Trophoblast cell (in vitro differentiated cells and primary cell): ENCODE data around the gene STEAP1.
A peak's percentile ranks its signal among the peaks of the same experiment; 100 is the strongest.
"Not testable (repeated sequence)": the region's sequence is repeated elsewhere in the genome, so short reads cannot be mapped to it uniquely, and the experiment has no call there.

Experiments used
- DNase-seq, 2 donors: peaks; one replicate each; pipeline ENCODE4 v3.0.0-alpha.2; 2016
- H2AFZ ChIP-seq: 2 replicates; pipeline ENCODE4 v1.6.1; 2013; ENCODE audit warnings: low read length, moderate library complexity, mild to moderate bottlenecking; ENCODE audit not compliant: insufficient read depth, poor library complexity
- H2AK5ac ChIP-seq: 2 replicates; pipeline ENCODE4 v1.6.1; 2013; ENCODE audit warnings: mild to moderate bottlenecking, low read length
- H2BK120ac ChIP-seq: 2 replicates; pipeline ENCODE4 v1.6.1; 2013; ENCODE audit warnings: low read length, mild to moderate bottlenecking, moderate library complexity; ENCODE audit not compliant: insufficient read depth, poor library complexity
- H2BK12ac ChIP-seq: 2 replicates; pipeline ENCODE4 v1.6.1; 2013; ENCODE audit warnings: mild to moderate bottlenecking, low read length, moderate library complexity
- H2BK5ac ChIP-seq: 2 replicates; pipeline ENCODE4 v1.6.1; 2013; ENCODE audit warnings: low read length, low read depth, moderate library complexity, mild to moderate bottlenecking; ENCODE audit not compliant: poor library complexity
- H3K14ac ChIP-seq: 2 replicates; pipeline ENCODE4 v1.6.1; 2013; ENCODE audit warnings: mild to moderate bottlenecking, low read length
- H3K18ac ChIP-seq: 2 replicates; pipeline ENCODE4 v1.6.1; 2013; ENCODE audit warnings: mild to moderate bottlenecking, low read length
- H3K23ac ChIP-seq: 2 replicates; pipeline ENCODE4 v1.6.1; 2013; ENCODE audit warnings: low read length
- H3K27ac ChIP-seq: 2 replicates; pipeline ENCODE4 v1.5.1; 2013; ENCODE audit warnings: low read depth, mild to moderate bottlenecking, inconsistent platforms, low read length, moderate library complexity
- H3K27me3 ChIP-seq: 2 replicates; pipeline ENCODE4 v1.6.1; 2013; ENCODE audit warnings: inconsistent platforms, mild to moderate bottlenecking, low read length, moderate library complexity; ENCODE audit not compliant: insufficient read depth
- H3K36me3 ChIP-seq, 2 experiments: 1 replicate in 1 of 2; 2 replicates in 1 of 2; pipeline ENCODE4 v1.6.1; 2013; ENCODE audit warnings: low read length in 2 of 2, mild to moderate bottlenecking in 2 of 2, moderate library complexity in 1 of 2; ENCODE audit not compliant: insufficient read depth in 2 of 2, control insufficient read depth in 1 of 2
- H3K4ac ChIP-seq: 2 replicates; pipeline ENCODE4 v1.6.1; 2013; ENCODE audit warnings: low read depth, mild to moderate bottlenecking, low read length, moderate library complexity
- H3K4me1 ChIP-seq, 2 experiments: 1 replicate in 1 of 2; 2 replicates in 1 of 2; pipeline ENCODE4 v1.6.1; 2013; ENCODE audit warnings: low read length in 2 of 2, mild to moderate bottlenecking in 2 of 2, moderate library complexity in 1 of 2; ENCODE audit not compliant: insufficient read depth in 2 of 2, control insufficient read depth in 1 of 2
- H3K4me2 ChIP-seq: 2 replicates; pipeline ENCODE4 v1.6.1; 2013; ENCODE audit warnings: inconsistent platforms, mild to moderate bottlenecking, low read length, moderate library complexity
- H3K4me3 ChIP-seq: 2 replicates; pipeline ENCODE4 v1.5.1; 2013; ENCODE audit warnings: mild to moderate bottlenecking, low read depth, low read length, inconsistent platforms
- H3K79me1 ChIP-seq: one replicate; pipeline ENCODE4 v1.6.1; 2013; ENCODE audit warnings: low read length
- H3K79me2 ChIP-seq: 2 replicates; pipeline ENCODE4 v1.6.1; 2013; ENCODE audit warnings: low read length, mild to moderate bottlenecking; ENCODE audit not compliant: control insufficient read depth, insufficient read depth, poor library complexity
- H3K9ac ChIP-seq: 2 replicates; pipeline ENCODE4 v1.6.1; 2013; ENCODE audit warnings: mild to moderate bottlenecking, low read length
- H3K9me3 ChIP-seq: 2 replicates; pipeline ENCODE4 v1.6.1; 2013; ENCODE audit warnings: low read depth, mild to moderate bottlenecking, control low read depth, inconsistent platforms, low read length; ENCODE audit not compliant: insufficient read depth
- H4K12ac ChIP-seq: 2 replicates; pipeline ENCODE4 v1.6.1; 2013; ENCODE audit warnings: low read depth, mild to moderate bottlenecking, low read length, moderate library complexity
- H4K8ac ChIP-seq: 2 replicates; pipeline ENCODE4 v1.6.1; 2013; ENCODE audit warnings: low read depth, mild to moderate bottlenecking, low read length, moderate library complexity
- H4K91ac ChIP-seq: one replicate; pipeline ENCODE4 v1.6.1; 2013; ENCODE audit warnings: low read depth, mild to moderate bottlenecking, low read length, moderate library complexity
- WGBS: extraction: QIAGEN DNeasy Blood & Tissue Kit; methylation state at CpG from one replicate; pipeline ENCODE4 v1.1.7; 2013; ENCODE audit warnings: missing lambda C conversion rate; ENCODE audit not compliant: insufficient read length, insufficient coverage; ENCODE audit errors: extremely low coverage; 5-methylcytosine and 5-hydroxymethylcytosine counted together

Gene STEAP1

GRCh38 chr7:90151884-90152283 lies 2.4 kb upstream of the STEAP1 start:
- H4K91ac ChIP-seq, H3K14ac ChIP-seq, H2AFZ ChIP-seq, H2BK120ac ChIP-seq, H3K9me3 ChIP-seq, H3K18ac ChIP-seq, H4K12ac ChIP-seq, H4K8ac ChIP-seq, H3K4me3 ChIP-seq, H2AK5ac ChIP-seq, H3K4ac ChIP-seq, H3K27me3 ChIP-seq, H3K4me1 ChIP-seq, H3K27ac ChIP-seq, DNase-seq, H3K23ac ChIP-seq, H3K79me1 ChIP-seq, H3K79me2 ChIP-seq, H3K36me3 ChIP-seq, H2BK5ac ChIP-seq, H3K4me2 ChIP-seq, H2BK12ac ChIP-seq, H3K9ac ChIP-seq: not testable (repeated sequence)
- no CpG with 5 or more reads among the region's 3 CpGs for WGBS

GRCh38 chr7:90152642-90153253 lies 1.5 kb upstream of the STEAP1 start:
- not testable (repeated sequence) for H3K36me3 ChIP-seq, H2BK5ac ChIP-seq, H3K27ac ChIP-seq, H4K91ac ChIP-seq, H3K4me1 ChIP-seq, H2AFZ ChIP-seq, H2BK120ac ChIP-seq, H2BK12ac ChIP-seq, H3K27me3 ChIP-seq, H3K79me1 ChIP-seq, H4K12ac ChIP-seq, H3K9ac ChIP-seq, H3K18ac ChIP-seq, H3K23ac ChIP-seq, H4K8ac ChIP-seq, H3K79me2 ChIP-seq, H2AK5ac ChIP-seq, H3K9me3 ChIP-seq, H3K14ac ChIP-seq, H3K4ac ChIP-seq, H3K4me2 ChIP-seq, H3K4me3 ChIP-seq
- no CpG with 5 or more reads among the region's 9 CpGs for WGBS
- DNase-seq = peak; percentile 8 to 71

DNA sequence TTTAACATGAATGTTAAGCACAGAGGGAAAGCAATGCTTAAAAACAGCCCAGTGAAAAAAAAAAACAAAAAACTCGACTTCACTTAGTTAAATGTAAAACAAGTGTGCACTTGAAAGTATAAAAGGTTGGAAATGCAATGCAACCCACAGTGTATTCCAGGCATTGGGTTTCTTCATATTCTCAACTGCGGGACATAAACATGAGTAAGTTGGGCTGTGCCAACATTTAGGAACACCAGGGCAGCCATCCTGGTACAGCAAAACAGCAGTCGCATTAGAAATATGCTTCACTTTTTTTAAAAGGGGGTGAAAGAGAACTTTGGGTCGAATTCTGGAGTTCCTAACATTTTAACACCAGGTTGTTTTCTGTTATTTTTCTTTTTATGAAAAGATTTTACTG lies 937 bp downstream of the STEAP1 start:
- Histone ChIP-seq H2BK5ac (no peak overlapping the region), H3K79me1 (no peaks in the 10 kb centered on the region), H3K4me3 (no peak overlapping the region), H4K8ac (no peak overlapping the region), H3K23ac (no peak overlapping the region), H2BK12ac (no peak overlapping the region), H3K79me2 (no peaks in the 10 kb centered on the region), H3K9ac (no peak overlapping the region), H3K4me2 (no peak overlapping the region), H3K18ac (no peak overlapping the region), H3K4ac (no peak overlapping the region), H4K12ac (no peak overlapping the region), H3K14ac (no peak overlapping the region), H2AFZ (no peak overlapping the region), H4K91ac (no peak overlapping the region), H3K27ac (no peak overlapping the region), H3K27me3 (no peaks in the 10 kb centered on the region), H3K36me3 (no peaks in the 10 kb centered on the region), H2BK120ac (no peak overlapping the region), H3K9me3 (no peaks in the 10 kb centered on the region), H3K4me1 (no peaks in the 10 kb centered on the region), H2AK5ac (no peak overlapping the region)
- WGBS = no CpG with 5 or more reads among the region's 4 CpGs
- DNase-seq = no peak

DNA sequence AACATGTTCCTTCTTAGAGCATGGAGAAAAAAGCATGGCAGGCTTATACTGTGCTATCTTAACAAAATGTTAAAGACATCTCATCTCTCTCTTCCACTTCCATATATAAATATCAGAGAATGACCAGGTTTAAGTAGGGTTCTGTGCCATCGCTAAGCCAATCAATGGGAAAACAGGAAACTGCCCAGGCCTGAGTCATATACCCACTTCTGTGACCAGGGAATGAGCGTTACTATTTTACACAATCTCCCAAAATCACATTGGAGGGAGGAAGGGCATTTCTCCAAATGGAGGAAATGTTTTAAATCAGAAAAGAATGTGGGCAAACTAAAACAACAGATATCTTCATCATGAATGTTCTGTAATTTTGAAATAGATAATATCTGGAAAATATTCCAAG lies 3.1 kb downstream of the STEAP1 start:
- not testable (repeated sequence) for H3K4me2 ChIP-seq, H3K23ac ChIP-seq, H2BK12ac ChIP-seq, H2BK120ac ChIP-seq, H3K79me1 ChIP-seq, H3K4me3 ChIP-seq, DNase-seq, H3K18ac ChIP-seq, H3K79me2 ChIP-seq, H4K12ac ChIP-seq, H3K14ac ChIP-seq, H2AK5ac ChIP-seq, H3K9me3 ChIP-seq, H2BK5ac ChIP-seq, H4K91ac ChIP-seq, H3K27ac ChIP-seq, H3K9ac ChIP-seq, H2AFZ ChIP-seq, H3K36me3 ChIP-seq, H3K27me3 ChIP-seq, H3K4me1 ChIP-seq, H3K4ac ChIP-seq, H4K8ac ChIP-seq
- WGBS = no CpG with 5 or more reads among the region's 2 CpGs
